ENCODE measurements around the gene KCND3. TPM values are rescaled to one million over a fixed set of nuclear protein-coding genes. Genes with fewer than 3 reads are reported as not detected.

Gene KCND3
- total and polyA plus RNA-seq, 2 of the 4 experiments (the other 2 are of a cell fraction), result under 0.01 to 0.03 TPM

DNA sequence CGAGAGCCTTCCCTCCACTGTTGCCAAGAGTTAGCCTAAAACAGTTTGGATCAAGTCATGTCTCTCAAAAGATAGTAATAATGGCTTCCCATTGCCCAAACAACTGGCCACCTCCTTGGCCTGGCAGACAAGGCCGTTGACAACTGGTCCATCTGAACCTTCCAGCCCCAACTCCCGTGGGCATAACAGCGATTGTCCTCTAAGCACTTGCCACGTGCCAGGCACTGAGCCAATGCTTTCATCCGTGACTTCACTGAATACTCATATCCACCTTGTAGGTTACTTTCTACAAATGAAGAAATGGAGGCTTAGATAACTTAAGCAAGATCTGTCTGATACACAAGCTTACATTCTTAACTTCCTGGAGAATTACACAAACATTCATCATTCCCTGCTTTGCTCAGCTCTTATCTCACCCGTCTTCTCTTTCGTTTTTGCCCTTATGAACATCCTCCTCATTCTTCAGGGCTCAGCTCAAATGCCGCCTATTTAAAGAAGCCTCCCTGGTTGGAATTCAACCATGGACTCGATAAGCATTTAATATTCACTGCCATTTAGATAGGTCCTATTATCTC is 106.4 kb downstream of the KCND3 start:
- Histone ChIP-seq H3K23ac (ENCODE audit: low read depth, low read length) (no peak overlapping the region), H3K4me1 (ENCODE audit: control insufficient read depth, insufficient read depth, low read length) (peaks cover 15% of the 10 kb centered on the region), H3K9me3 (ENCODE audit: control insufficient read depth, insufficient read depth, low read length) (no peaks in the 10 kb centered on the region), H3K18ac (ENCODE audit: low read depth, low read length) (no peak overlapping the region), H4K5ac (ENCODE audit: low read depth, low read length) (no peak overlapping the region), H2BK120ac (ENCODE audit: low read depth, low read length) (no peak overlapping the region), H2BK5ac (ENCODE audit: low read depth, low read length, poor library complexity, severe bottlenecking) (no peak overlapping the region), H3K4me2 (ENCODE audit: low read depth, low read length) (no peak overlapping the region), H2AK5ac (ENCODE audit: low read depth, low read length) (no peak overlapping the region), H3K27me3 (ENCODE audit: control insufficient read depth, insufficient read depth, low read length) (peaks cover 10% of the 10 kb centered on the region; the same call in 1 of the 2 replicates), H4K91ac (ENCODE audit: insufficient read depth, low read depth, low read length) (peak overlapping the region; percentile 11; the same call in 1 of the 2 replicates), H3K14ac (replicated peaks; ENCODE audit: low read depth, low read length) (no peak overlapping the region), H3K36me3 (ENCODE audit: control insufficient read depth, insufficient read depth, low read length) (no peaks in the 10 kb centered on the region), H3K9ac (ENCODE audit: low read depth, low read length) (no peak overlapping the region), H3K56ac (ENCODE audit: extremely low read depth, insufficient read depth, low read length) (no peak overlapping the region), H3K79me1 (ENCODE audit: low read depth in 1 of 2, low read length in 2 of 2) (no peaks in the 10 kb centered on the region), H4K8ac (ENCODE audit: low read depth in 2 of 2, low read length in 2 of 2) (no peak overlapping the region), H2BK20ac (ENCODE audit: low read depth, low read length) (no peak overlapping the region), H3K4ac (ENCODE audit: low read depth, low read length) (peak overlapping the region; percentile 32; the same call in 1 of the 2 replicates), H4K20me1 (ENCODE audit: insufficient read depth, low read length) (no peaks in the 10 kb centered on the region), H3K27ac (ENCODE audit: insufficient read depth, low read length) (no peak overlapping the region), H3K9me1 (ENCODE audit: insufficient read depth, low read length) (peaks cover 5% of the 10 kb centered on the region; the same call in 1 of the 2 replicates), H3K4me3 (ENCODE audit: insufficient read depth, low read depth, low read length) (no peak overlapping the region), H2AK9ac (replicated peaks; ENCODE audit: low read depth, low read length, poor library complexity) (no peak overlapping the region), H2AFZ (replicated peaks; ENCODE audit: low read length, poor library complexity) (no peak overlapping the region), H2BK15ac (ENCODE audit: low read depth, low read length) (no peak overlapping the region; the same call in 2 of the 3 replicates)
- ChIA-PET CTCF (no interaction called here), POLR2A (ENCODE audit: unreplicated experiment) (no interaction called here)
- in situ Hi-C loops (cut with MboI; ENCODE audit: low sequenced_read_pairs) (no loop called here), intact Hi-C loops (cut with micrococcal nuclease) (no loop called here), dilution Hi-C loops (cut with HindIII; ENCODE audit: low sequenced_read_pairs, unreplicated experiment) (no loop called here)
- BruUV-seq (replicated peaks), result no TSS peak
- DNase-seq (peak; percentile 7), ATAC-seq (ENCODE audit: low read depth) (peak; percentile 26)
- TF ChIP-seq RCOR1 (IDR thresholded peaks at IDR 0.05; ENCODE audit: insufficient replicate concordance, low read length), result no peak
- no peak for TF ChIP-seq SMC3 (IDR thresholded peaks at IDR 0.05; ENCODE audit: low read depth, low read length)
- no peak for TF ChIP-seq RAD21 (IDR thresholded peaks at IDR 0.05; ENCODE audit: low read length)
- TF ChIP-seq CEBPB (IDR thresholded peaks at IDR 0.05; ENCODE audit: low read depth, low read length), result no peak
- TF ChIP-seq, protein P1, sequence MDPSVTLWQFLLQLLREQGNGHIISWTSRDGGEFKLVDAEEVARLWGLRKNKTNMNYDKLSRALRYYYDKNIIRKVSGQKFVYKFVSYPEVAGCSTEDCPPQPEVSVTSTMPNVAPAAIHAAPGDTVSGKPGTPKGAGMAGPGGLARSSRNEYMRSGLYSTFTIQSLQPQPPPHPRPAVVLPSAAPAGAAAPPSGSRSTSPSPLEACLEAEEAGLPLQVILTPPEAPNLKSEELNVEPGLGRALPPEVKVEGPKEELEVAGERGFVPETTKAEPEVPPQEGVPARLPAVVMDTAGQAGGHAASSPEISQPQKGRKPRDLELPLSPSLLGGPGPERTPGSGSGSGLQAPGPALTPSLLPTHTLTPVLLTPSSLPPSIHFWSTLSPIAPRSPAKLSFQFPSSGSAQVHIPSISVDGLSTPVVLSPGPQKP (IDR thresholded peaks at IDR 0.05; ENCODE audit: borderline replicate concordance, low read depth, low read length), result no peak
- TF ChIP-seq CHD1 (IDR thresholded peaks at IDR 0.05; ENCODE audit: low read depth, low read length), result no peak
- TF ChIP-seq, protein P2, sequence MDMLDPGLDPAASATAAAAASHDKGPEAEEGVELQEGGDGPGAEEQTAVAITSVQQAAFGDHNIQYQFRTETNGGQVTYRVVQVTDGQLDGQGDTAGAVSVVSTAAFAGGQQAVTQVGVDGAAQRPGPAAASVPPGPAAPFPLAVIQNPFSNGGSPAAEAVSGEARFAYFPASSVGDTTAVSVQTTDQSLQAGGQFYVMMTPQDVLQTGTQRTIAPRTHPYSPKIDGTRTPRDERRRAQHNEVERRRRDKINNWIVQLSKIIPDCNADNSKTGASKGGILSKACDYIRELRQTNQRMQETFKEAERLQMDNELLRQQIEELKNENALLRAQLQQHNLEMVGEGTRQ (IDR thresholded peaks at IDR 0.05; ENCODE audit: low read depth, low read length), result no peak
- TF ChIP-seq, protein P3, sequence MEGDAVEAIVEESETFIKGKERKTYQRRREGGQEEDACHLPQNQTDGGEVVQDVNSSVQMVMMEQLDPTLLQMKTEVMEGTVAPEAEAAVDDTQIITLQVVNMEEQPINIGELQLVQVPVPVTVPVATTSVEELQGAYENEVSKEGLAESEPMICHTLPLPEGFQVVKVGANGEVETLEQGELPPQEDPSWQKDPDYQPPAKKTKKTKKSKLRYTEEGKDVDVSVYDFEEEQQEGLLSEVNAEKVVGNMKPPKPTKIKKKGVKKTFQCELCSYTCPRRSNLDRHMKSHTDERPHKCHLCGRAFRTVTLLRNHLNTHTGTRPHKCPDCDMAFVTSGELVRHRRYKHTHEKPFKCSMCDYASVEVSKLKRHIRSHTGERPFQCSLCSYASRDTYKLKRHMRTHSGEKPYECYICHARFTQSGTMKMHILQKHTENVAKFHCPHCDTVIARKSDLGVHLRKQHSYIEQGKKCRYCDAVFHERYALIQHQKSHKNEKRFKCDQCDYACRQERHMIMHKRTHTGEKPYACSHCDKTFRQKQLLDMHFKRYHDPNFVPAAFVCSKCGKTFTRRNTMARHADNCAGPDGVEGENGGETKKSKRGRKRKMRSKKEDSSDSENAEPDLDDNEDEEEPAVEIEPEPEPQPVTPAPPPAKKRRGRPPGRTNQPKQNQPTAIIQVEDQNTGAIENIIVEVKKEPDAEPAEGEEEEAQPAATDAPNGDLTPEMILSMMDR (conservative IDR thresholded peaks at IDR 0.05; ENCODE audit: low read depth, low read length), result no peak
- 77% methylated on average over 4 of the region's 10 CpGs; no CpG with 5 or more reads in 1 of the 2 experiments for WGBS, 2 experiments (ENCODE audit: extremely low coverage in 2 of 2, insufficient read length in 1 of 2)

Data from IMR-90 (cell line).